ENCODE measurements around the gene SEL1L2.

The SEL1L2 gene

GRCh38 chr20:13883425-13883824, 107.0 kb downstream of the SEL1L2 start:
- no peak overlapping the region for H3K4me2 ChIP-seq (ENCODE audit: low read length)
- no peaks in the 10 kb centered on the region for H3K27me3 ChIP-seq (ENCODE audit: control insufficient read depth, low read length)
- H3K27ac ChIP-seq (ENCODE audit: low read depth, low read length): no peak overlapping the region
- H3K36me3 ChIP-seq (ENCODE audit: control insufficient read depth, low read length): no peaks in the 10 kb centered on the region
- H3K9me2 ChIP-seq (replicated peaks; ENCODE audit: control insufficient read depth, low read length): no peaks in the 10 kb centered on the region
- no peaks in the 10 kb centered on the region for H3F3A ChIP-seq (ENCODE audit: control insufficient read depth, insufficient read depth)
- H3K4me3 ChIP-seq (ENCODE audit: low read length): no peak overlapping the region
- no peaks in the 10 kb centered on the region for H3K9me3 ChIP-seq (ENCODE audit: control insufficient read depth, insufficient read depth, low read length)
- TF ChIP-seq CTCF (IDR thresholded peaks at IDR 0.05; ENCODE audit: low read depth, low read length, poor library complexity, severe bottlenecking): no peak
- TF ChIP-seq EZH2phosphoT487 (IDR thresholded peaks at IDR 0.05; ENCODE audit: borderline replicate concordance, low read length): no peak
- H3K79me2 ChIP-seq (ENCODE audit: control insufficient read depth, low read length): no peaks in the 10 kb centered on the region
- H4K20me1 ChIP-seq (ENCODE audit: control insufficient read depth, insufficient read depth, low read depth, low read length): no peaks in the 10 kb centered on the region
- no peaks in the 10 kb centered on the region for H3K4me1 ChIP-seq (ENCODE audit: control insufficient read depth, low read length)

DNA sequence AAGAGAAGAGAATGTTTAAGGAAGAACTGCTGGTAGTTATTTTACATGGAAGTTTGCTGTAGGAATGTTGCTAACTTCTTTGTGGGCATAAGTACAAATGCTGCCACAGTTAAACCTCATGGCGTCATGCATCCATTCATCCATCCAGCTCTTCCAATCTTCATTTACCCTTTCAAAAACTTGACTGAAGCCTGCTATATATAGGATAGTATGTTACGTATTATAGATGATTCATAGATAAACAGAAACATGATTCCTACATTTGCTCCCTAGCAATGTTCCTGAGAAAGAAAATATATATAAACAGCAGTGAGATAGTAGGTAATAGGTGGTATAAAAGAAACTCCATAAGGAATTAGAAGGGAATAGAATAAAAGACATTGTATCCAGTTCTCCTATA, 111.8 kb downstream of the SEL1L2 start:
- no peaks in the 10 kb centered on the region for H3F3A ChIP-seq (ENCODE audit: control insufficient read depth, insufficient read depth)
- H3K4me3 ChIP-seq (ENCODE audit: low read length): no peak overlapping the region
- H3K4me2 ChIP-seq (ENCODE audit: low read length): no peak overlapping the region
- no peaks in the 10 kb centered on the region for H4K20me1 ChIP-seq (ENCODE audit: control insufficient read depth, insufficient read depth, low read depth, low read length)
- no peaks in the 10 kb centered on the region for H3K4me1 ChIP-seq (ENCODE audit: control insufficient read depth, low read length)
- TF ChIP-seq CTCF (IDR thresholded peaks at IDR 0.05; ENCODE audit: low read depth, low read length, poor library complexity, severe bottlenecking) (no peak), EZH2phosphoT487 (IDR thresholded peaks at IDR 0.05; ENCODE audit: borderline replicate concordance, low read length) (no peak)
- no peaks in the 10 kb centered on the region for H3K36me3 ChIP-seq (ENCODE audit: control insufficient read depth, low read length)
- no peaks in the 10 kb centered on the region for H3K9me2 ChIP-seq (replicated peaks; ENCODE audit: control insufficient read depth, low read length)
- no peaks in the 10 kb centered on the region for H3K79me2 ChIP-seq (ENCODE audit: control insufficient read depth, low read length)
- H3K27me3 ChIP-seq (ENCODE audit: control insufficient read depth, low read length): no peaks in the 10 kb centered on the region
- H3K9me3 ChIP-seq (ENCODE audit: control insufficient read depth, insufficient read depth, low read length): no peaks in the 10 kb centered on the region
- no peak overlapping the region for H3K27ac ChIP-seq (ENCODE audit: low read depth, low read length)

DNA sequence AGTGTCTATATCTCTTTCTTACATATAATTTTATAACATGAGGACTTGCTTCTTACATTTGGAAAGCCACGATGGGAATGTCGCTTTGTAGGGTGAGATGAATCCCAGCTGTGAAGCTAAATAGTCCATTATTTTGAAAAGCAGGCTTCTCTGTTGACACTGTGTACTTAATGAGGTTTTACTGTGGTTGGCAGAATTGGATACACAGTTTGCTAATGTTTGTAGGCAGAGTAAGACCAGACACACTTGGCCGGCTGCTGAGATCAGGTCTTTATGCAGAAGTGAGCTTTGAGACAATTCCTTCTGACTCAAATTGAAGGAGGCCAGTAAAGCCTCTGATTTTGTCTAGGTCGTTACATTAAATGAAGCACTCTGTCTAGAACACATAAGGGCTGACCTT, 112.6 kb downstream of the SEL1L2 start:
- Histone ChIP-seq H3K27me3 (ENCODE audit: control insufficient read depth, low read length) (no peaks in the 10 kb centered on the region), H3K4me2 (ENCODE audit: low read length) (no peak overlapping the region), H3K9me2 (replicated peaks; ENCODE audit: control insufficient read depth, low read length) (no peaks in the 10 kb centered on the region), H4K20me1 (ENCODE audit: control insufficient read depth, insufficient read depth, low read depth, low read length) (no peaks in the 10 kb centered on the region), H3K27ac (ENCODE audit: low read depth, low read length) (no peak overlapping the region), H3K4me3 (ENCODE audit: low read length) (no peak overlapping the region), H3F3A (ENCODE audit: control insufficient read depth, insufficient read depth) (no peaks in the 10 kb centered on the region), H3K4me1 (ENCODE audit: control insufficient read depth, low read length) (no peaks in the 10 kb centered on the region), H3K79me2 (ENCODE audit: control insufficient read depth, low read length) (no peaks in the 10 kb centered on the region), H3K36me3 (ENCODE audit: control insufficient read depth, low read length) (no peaks in the 10 kb centered on the region), H3K9me3 (ENCODE audit: control insufficient read depth, insufficient read depth, low read length) (no peaks in the 10 kb centered on the region)
- TF ChIP-seq EZH2phosphoT487 (IDR thresholded peaks at IDR 0.05; ENCODE audit: borderline replicate concordance, low read length): no peak
- TF ChIP-seq CTCF (IDR thresholded peaks at IDR 0.05; ENCODE audit: low read depth, low read length, poor library complexity, severe bottlenecking): no peak
